CD14-positive monocyte (primary cell): ENCODE data around the gene RAB3A. TPM values are rescaled to one million over a fixed set of nuclear protein-coding genes. Genes with fewer than 3 reads are reported as not detected.
A peak's percentile ranks its signal among the peaks of the same experiment; 100 is the strongest.

Experiments used
- DNase-seq, 3 donors: peaks; one replicate each; pipeline ENCODE4 v3.0.0-alpha.2; 2011 to 2022
- H2AFZ ChIP-seq: 2 replicates; pipeline ENCODE4 v1.6.0; 2012; ENCODE audit warnings: mild to moderate bottlenecking, low read depth, low read length, inconsistent platforms; ENCODE audit not compliant: insufficient read depth, poor library complexity, severe bottlenecking
- H3K27ac ChIP-seq, 2 donors: 1 replicate in 1 of 2; 2 replicates in 1 of 2; pipeline ENCODE4 v1.5.1; 2012 to 2013; ENCODE audit warnings: low read length in 2 of 2, control low read depth in 1 of 2, inconsistent platforms in 1 of 2, low read depth in 1 of 2, mild to moderate bottlenecking in 1 of 2
- H3K27me3 ChIP-seq, 2 donors: one replicate each; pipeline versions ENCODE4 v1.6.0 to v1.6.1; 2011 to 2013; ENCODE audit warnings: low read length in 2 of 2; ENCODE audit not compliant: control insufficient read depth in 2 of 2, insufficient read depth in 2 of 2
- H3K36me3 ChIP-seq, 2 donors: replicated peaks in 1 of 2; 1 replicate in 1 of 2; 2 replicates in 1 of 2; pipeline versions ENCODE4 v1.5.1 to v1.6.1; 2012 to 2013; ENCODE audit warnings: low read length in 2 of 2, control low read depth in 1 of 2, inconsistent platforms in 1 of 2, mild to moderate bottlenecking in 1 of 2; ENCODE audit not compliant: insufficient read depth in 2 of 2, control insufficient read depth in 1 of 2
- H3K4me1 ChIP-seq, 2 donors: 1 replicate in 1 of 2; 2 replicates in 1 of 2; pipeline versions ENCODE4 v1.5.1 to v1.6.1; 2012 to 2013; ENCODE audit warnings: low read length in 2 of 2, control low read depth in 1 of 2, inconsistent platforms in 1 of 2, mild to moderate bottlenecking in 1 of 2, moderate library complexity in 1 of 2; ENCODE audit not compliant: insufficient read depth in 2 of 2, control insufficient read depth in 1 of 2
- H3K4me2 ChIP-seq: replicated peaks from 2 replicates; pipeline ENCODE3; 2012; ENCODE audit warnings: low read length, moderate library complexity, mild to moderate bottlenecking; ENCODE audit not compliant: poor library complexity, severe bottlenecking; ENCODE audit errors: extremely low read depth
- H3K4me3 ChIP-seq, 3 experiments: fragments of 200-600 bp in 1 of 3; sonication (generic) in 1 of 3; replicated peaks in 1 of 3; 1 replicate in 2 of 3; 2 replicates in 1 of 3; pipeline ENCODE4 v1.5.1; 2011 to 2013; ENCODE audit warnings: low read length in 3 of 3, mild to moderate bottlenecking in 3 of 3, control low read depth in 2 of 3, low read depth in 2 of 3, inconsistent platforms in 1 of 3, moderate library complexity in 1 of 3
- H3K79me2 ChIP-seq: 2 replicates; pipeline ENCODE4 v1.6.0; 2012; ENCODE audit warnings: mild to moderate bottlenecking, control low read depth, inconsistent platforms, low read length, moderate library complexity; ENCODE audit not compliant: insufficient read depth
- H3K9ac ChIP-seq: 2 replicates; pipeline ENCODE4 v1.6.0; 2017; ENCODE audit warnings: low read length, mild to moderate bottlenecking; ENCODE audit not compliant: insufficient read depth, poor library complexity, severe bottlenecking
- H3K9me3 ChIP-seq, 2 donors: replicated peaks in 1 of 2; 1 replicate in 1 of 2; 2 replicates in 1 of 2; pipeline versions ENCODE4 v1.5.1 to v1.6.1; 2012 to 2013; ENCODE audit warnings: low read length in 2 of 2, control low read depth in 1 of 2; ENCODE audit not compliant: control insufficient read depth in 1 of 2, insufficient read depth in 1 of 2
- H4K20me1 ChIP-seq: 2 replicates; pipeline ENCODE4 v1.6.0; 2012; ENCODE audit warnings: mild to moderate bottlenecking, low read length, control low read depth, moderate library complexity; ENCODE audit not compliant: insufficient read depth
- H3K27ac Mint-ChIP-seq, 7 donors: one replicate each; pipeline ENCODE4 v1.8.0; 2020; ENCODE audit warnings: mild to moderate bottlenecking in 7 of 7, mixed read lengths in 7 of 7, moderate library complexity in 6 of 7, inconsistent platforms in 2 of 7
- H3K27me3 Mint-ChIP-seq, 3 donors: one replicate each; pipeline ENCODE4 v1.8.0; 2021 to 2022; ENCODE audit warnings: low read depth in 3 of 3, mild to moderate bottlenecking in 3 of 3, mixed read lengths in 3 of 3, moderate library complexity in 3 of 3, inconsistent platforms in 1 of 3
- H3K36me3 Mint-ChIP-seq, 2 donors: one replicate each; pipeline ENCODE4 v1.8.0; 2020; ENCODE audit warnings: mixed read lengths in 2 of 2, inconsistent platforms in 1 of 2, mild to moderate bottlenecking in 1 of 2
- H3K4me1 Mint-ChIP-seq: one replicate; pipeline ENCODE4 v1.8.0; 2020; ENCODE audit warnings: mild to moderate bottlenecking, mixed read lengths
- H3K4me3 Mint-ChIP-seq, 2 donors: one replicate each; pipeline ENCODE4 v1.8.0; 2020; ENCODE audit warnings: mild to moderate bottlenecking in 2 of 2, mixed read lengths in 2 of 2, moderate library complexity in 1 of 2
- H3K9me3 Mint-ChIP-seq, 7 donors: one replicate each; pipeline ENCODE4 v1.8.0; 2020 to 2022; ENCODE audit warnings: mixed read lengths in 7 of 7, mild to moderate bottlenecking in 6 of 7, moderate library complexity in 6 of 7, inconsistent platforms in 2 of 7
- WGBS: methylation state at CpG from one replicate; pipeline ENCODE4 v1.1.5; 2013; ENCODE audit warnings: missing lambda C conversion rate; ENCODE audit not compliant: insufficient coverage; 5-methylcytosine and 5-hydroxymethylcytosine counted together
- intact Hi-C, 2 donors: fragments of 100-400 bp; cut with micrococcal nuclease; formaldehyde crosslinking; loops; one replicate each; pipeline versions ENCODE4 v1.15.0 to v1.15.1; 2023
- polyA plus RNA-seq, 3 donors: library from polyadenylated mRNA; depleted of rRNA in 1 of 3; unstranded in 2 of 3; stranded (reverse) in 1 of 3; fragments of 300-500 nt in 2 of 3; fragments of >200 nt in 1 of 3; fragmentation: Illumina TruSeq in 2 of 3; gene quantifications; 1 replicate in 2 of 3; 2 replicates in 1 of 3; pipeline ENCODE4 v1.2.3, GENCODE V29; 2012 to 2021
- TF ChIP-seq, protein P1 (sequence below): fragments of 200-600 bp; IDR thresholded peaks from one replicate; pipeline ENCODE4 v1.8.0; 2022; ENCODE audit warnings: antibody characterized with exemption, mild to moderate bottlenecking

Gene RAB3A
- polyA plus RNA-seq, 3 donors, result 0.55 to 8.7 (median 0.56) TPM

DNA sequence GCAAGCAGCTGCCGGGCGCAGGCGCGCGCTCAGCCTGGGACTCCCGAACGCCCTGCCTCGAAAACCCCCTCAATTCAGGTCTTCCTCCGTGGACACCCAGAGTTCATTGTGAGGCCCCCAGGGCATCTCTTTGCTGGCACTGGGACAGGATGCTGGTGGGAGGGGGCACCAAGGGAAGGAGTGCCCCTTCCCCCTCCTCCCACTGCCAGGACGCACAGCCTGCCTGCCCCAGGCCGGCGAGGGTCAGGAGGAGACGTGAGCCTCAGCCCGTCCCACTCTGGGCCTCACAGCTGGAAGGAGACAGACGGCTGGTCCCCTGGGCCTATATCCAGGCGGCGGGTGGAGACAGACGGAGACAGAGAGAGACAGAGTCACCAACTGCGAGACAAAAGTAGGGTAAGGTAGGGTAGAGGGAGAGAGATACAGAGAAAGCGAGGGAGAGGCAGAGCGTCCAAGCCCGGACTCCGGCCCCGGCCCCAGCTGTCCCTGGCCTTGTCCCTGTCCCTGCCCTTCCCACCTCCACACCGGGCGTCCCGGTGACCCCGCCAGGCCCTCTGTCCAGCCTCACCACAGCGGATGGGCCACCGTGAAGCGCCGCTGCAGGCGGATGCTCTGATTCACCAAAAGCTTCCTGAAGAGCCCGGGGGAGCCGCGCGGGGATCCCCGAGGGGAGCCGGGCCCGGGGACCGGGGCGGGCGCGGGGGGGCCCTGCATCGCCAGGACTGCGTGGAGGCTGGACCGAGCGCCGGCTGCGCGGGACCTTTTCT lies 22.0 kb upstream of the RAB3A start, which contains the start of gene PDE4C:
Gene PDE4C, minus strand, starts transcription at position 737 of the 767 bp plus-strand sequence. Its CDS starts 23 bp downstream, at position 714.
- intact Hi-C loops, result no loop called here
- peaks cover 0 to 6% of the 10 kb centered on the region in 2 donors for H3K36me3 Mint-ChIP-seq
- H3K36me3 ChIP-seq, result no peaks in the 10 kb centered on the region
- H3K9ac ChIP-seq, result no peak within 1 kb of the TSS
- H3K4me3 ChIP-seq, result no peak within 1 kb of the TSS
- no peak within 1 kb of the TSS for H3K4me2 ChIP-seq
- H3K79me2 ChIP-seq, result no peaks in the 10 kb centered on the region
- H3K27ac ChIP-seq, result no peak within 1 kb of the TSS
- WGBS, result 3% methylated on average over 37 of the region's 51 CpGs
- H3K9me3 ChIP-seq, result peaks cover 0 to 4% of the 10 kb centered on the region in 2 donors
- peaks cover 0 to 12% (median 10%) of the 10 kb centered on the region in 7 donors for H3K9me3 Mint-ChIP-seq
- peak within 1 kb of the TSS in 1 of 7 donors; percentile 73 for H3K27ac Mint-ChIP-seq
- TF ChIP-seq, protein P1, sequence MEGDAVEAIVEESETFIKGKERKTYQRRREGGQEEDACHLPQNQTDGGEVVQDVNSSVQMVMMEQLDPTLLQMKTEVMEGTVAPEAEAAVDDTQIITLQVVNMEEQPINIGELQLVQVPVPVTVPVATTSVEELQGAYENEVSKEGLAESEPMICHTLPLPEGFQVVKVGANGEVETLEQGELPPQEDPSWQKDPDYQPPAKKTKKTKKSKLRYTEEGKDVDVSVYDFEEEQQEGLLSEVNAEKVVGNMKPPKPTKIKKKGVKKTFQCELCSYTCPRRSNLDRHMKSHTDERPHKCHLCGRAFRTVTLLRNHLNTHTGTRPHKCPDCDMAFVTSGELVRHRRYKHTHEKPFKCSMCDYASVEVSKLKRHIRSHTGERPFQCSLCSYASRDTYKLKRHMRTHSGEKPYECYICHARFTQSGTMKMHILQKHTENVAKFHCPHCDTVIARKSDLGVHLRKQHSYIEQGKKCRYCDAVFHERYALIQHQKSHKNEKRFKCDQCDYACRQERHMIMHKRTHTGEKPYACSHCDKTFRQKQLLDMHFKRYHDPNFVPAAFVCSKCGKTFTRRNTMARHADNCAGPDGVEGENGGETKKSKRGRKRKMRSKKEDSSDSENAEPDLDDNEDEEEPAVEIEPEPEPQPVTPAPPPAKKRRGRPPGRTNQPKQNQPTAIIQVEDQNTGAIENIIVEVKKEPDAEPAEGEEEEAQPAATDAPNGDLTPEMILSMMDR, result no peak
- H2AFZ ChIP-seq, result no peak within 1 kb of the TSS
- DNase-seq, result peak in 1 of 3 donors; percentile 53
- H3K4me1 Mint-ChIP-seq, result peaks cover 22% of the 10 kb centered on the region
- H3K4me1 ChIP-seq, result peaks cover 14 to 22% of the 10 kb centered on the region in 2 donors
- peaks cover 18 to 44% of the 10 kb centered on the region in 2 donors for H3K27me3 ChIP-seq
- H3K27me3 Mint-ChIP-seq, result peaks cover 46 to 69% (median 63%) of the 10 kb centered on the region in 3 donors
- H4K20me1 ChIP-seq, result no peaks in the 10 kb centered on the region
- peak within 1 kb of the TSS in 1 of 2 donors; percentile 95 for H3K4me3 Mint-ChIP-seq

DNA sequence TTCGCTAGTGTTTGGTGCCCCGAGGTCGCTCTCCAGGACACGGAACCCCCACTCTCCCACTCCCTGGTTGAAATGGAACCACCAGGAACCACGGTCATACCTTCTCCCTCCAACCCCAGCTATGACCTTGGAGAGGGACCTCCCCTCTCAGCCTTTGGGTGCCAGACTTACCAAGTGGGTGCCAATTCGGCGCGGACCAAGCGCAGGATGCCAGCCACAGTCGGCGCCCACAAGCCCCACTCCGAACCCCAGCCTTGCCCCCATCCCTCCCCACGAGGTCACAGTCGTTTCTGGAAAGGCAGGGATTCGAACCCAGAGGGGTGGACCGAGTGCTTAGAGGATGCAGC lies 21.5 kb upstream of the RAB3A start:
- Histone ChIP-seq H3K4me3 (no peak overlapping the region), H3K4me1 (peaks cover 14 to 22% of the 10 kb centered on the region in 2 donors), H3K79me2 (no peaks in the 10 kb centered on the region), H3K4me2 (no peak overlapping the region), H3K9ac (no peak overlapping the region), H3K27ac (no peak overlapping the region), H3K9me3 (peaks cover 0 to 4% of the 10 kb centered on the region in 2 donors), H3K27me3 (peaks cover 18 to 46% of the 10 kb centered on the region in 2 donors), H2AFZ (no peak overlapping the region), H4K20me1 (no peaks in the 10 kb centered on the region), H3K36me3 (no peaks in the 10 kb centered on the region)
- TF ChIP-seq, protein P1, result no peak
- peak overlapping the region in 2 of 7 donors; percentile 19 to 73 for H3K27ac Mint-ChIP-seq
- H3K4me3 Mint-ChIP-seq, result peak overlapping the region in 1 of 2 donors; percentile 95
- H3K36me3 Mint-ChIP-seq, result peaks cover 0 to 6% of the 10 kb centered on the region in 2 donors
- peaks cover 0 to 12% (median 10%) of the 10 kb centered on the region in 7 donors for H3K9me3 Mint-ChIP-seq
- DNase-seq, result no peak
- intact Hi-C loops, result no loop called here
- WGBS, result 19% methylated on average over 16 of the region's 16 CpGs
- H3K27me3 Mint-ChIP-seq, result peaks cover 45 to 69% (median 61%) of the 10 kb centered on the region in 3 donors
- peaks cover 23% of the 10 kb centered on the region for H3K4me1 Mint-ChIP-seq
